Measurements from ENCODE around the gene PRPS2. TPM values are rescaled to one million over a fixed set of nuclear protein-coding genes. Genes with fewer than 3 reads are reported as not detected.

Gene PRPS2
- total RNA-seq, 1 donor: 24.2 TPM

- no peak overlapping the region for H2AFZ ChIP-seq (ENCODE audit: low read length)
- H4K20me1 ChIP-seq (ENCODE audit: insufficient read depth, low read length): no peaks in the 10 kb centered on the region
- no peak overlapping the region for H3K4me2 ChIP-seq (ENCODE audit: insufficient read depth, low read length)
- H3K27me3 ChIP-seq (ENCODE audit: insufficient read depth, low read length): no peaks in the 10 kb centered on the region
- no peak overlapping the region for H3K27ac ChIP-seq (ENCODE audit: low read depth, low read length)
- no peak for TF ChIP-seq CTCF (IDR thresholded peaks at IDR 0.05; ENCODE audit: extremely low read depth, low read depth, low read length)
- H3K9me3 ChIP-seq (ENCODE audit: low read depth, low read length): no peaks in the 10 kb centered on the region
- H3K36me3 ChIP-seq (ENCODE audit: insufficient read depth, low read length): no peaks in the 10 kb centered on the region
- no peak for DNase-seq (ENCODE audit: insufficient read length, low spot score, missing footprints)
- no peak overlapping the region for H3K4me3 ChIP-seq (ENCODE audit: insufficient read depth, low read length)
- H3K4me1 ChIP-seq (ENCODE audit: insufficient read depth, low read length): peaks cover 2% of the 10 kb centered on the region
- peaks cover 10% of the 10 kb centered on the region for H3K79me2 ChIP-seq (ENCODE audit: insufficient read depth, low read length)
Measured at GRCh38 chrX:12794654-12795053, 3.4 kb downstream of the PRPS2 start.

GRCh38 chrX:12798601-12799000 is 7.4 kb downstream of the PRPS2 start:
- H3K27ac ChIP-seq (ENCODE audit: low read depth, low read length): no peak overlapping the region
- no peak overlapping the region for H3K4me2 ChIP-seq (ENCODE audit: insufficient read depth, low read length)
- H2AFZ ChIP-seq (ENCODE audit: low read length): no peak overlapping the region
- H3K36me3 ChIP-seq (ENCODE audit: insufficient read depth, low read length): peaks cover 3% of the 10 kb centered on the region
- peaks cover 2% of the 10 kb centered on the region for H3K4me1 ChIP-seq (ENCODE audit: insufficient read depth, low read length)
- H3K79me2 ChIP-seq (ENCODE audit: insufficient read depth, low read length): peaks cover 8% of the 10 kb centered on the region
- no peak for TF ChIP-seq CTCF (IDR thresholded peaks at IDR 0.05; ENCODE audit: extremely low read depth, low read depth, low read length)
- no peak overlapping the region for H3K4me3 ChIP-seq (ENCODE audit: insufficient read depth, low read length)
- no peaks in the 10 kb centered on the region for H4K20me1 ChIP-seq (ENCODE audit: insufficient read depth, low read length)
- DNase-seq (ENCODE audit: insufficient read length, low spot score, missing footprints): no peak
- H3K9me3 ChIP-seq (ENCODE audit: low read depth, low read length): no peaks in the 10 kb centered on the region
- no peaks in the 10 kb centered on the region for H3K27me3 ChIP-seq (ENCODE audit: insufficient read depth, low read length)

GRCh38 chrX:12799118-12799517 is 7.9 kb downstream of the PRPS2 start:
- peaks cover 3% of the 10 kb centered on the region for H3K36me3 ChIP-seq (ENCODE audit: insufficient read depth, low read length)
- H3K4me3 ChIP-seq (ENCODE audit: insufficient read depth, low read length): no peak overlapping the region
- DNase-seq (ENCODE audit: insufficient read length, low spot score, missing footprints): no peak
- peaks cover 2% of the 10 kb centered on the region for H3K4me1 ChIP-seq (ENCODE audit: insufficient read depth, low read length)
- no peak for TF ChIP-seq CTCF (IDR thresholded peaks at IDR 0.05; ENCODE audit: extremely low read depth, low read depth, low read length)
- H3K27ac ChIP-seq (ENCODE audit: low read depth, low read length): no peak overlapping the region
- no peak overlapping the region for H3K4me2 ChIP-seq (ENCODE audit: insufficient read depth, low read length)
- H3K9me3 ChIP-seq (ENCODE audit: low read depth, low read length): no peaks in the 10 kb centered on the region
- H3K79me2 ChIP-seq (ENCODE audit: insufficient read depth, low read length): peaks cover 3% of the 10 kb centered on the region
- no peaks in the 10 kb centered on the region for H3K27me3 ChIP-seq (ENCODE audit: insufficient read depth, low read length)
- no peak overlapping the region for H2AFZ ChIP-seq (ENCODE audit: low read length)
- H4K20me1 ChIP-seq (ENCODE audit: insufficient read depth, low read length): no peaks in the 10 kb centered on the region

- H3K27me3 ChIP-seq (ENCODE audit: insufficient read depth, low read length): no peaks in the 10 kb centered on the region
- H3K79me2 ChIP-seq (ENCODE audit: insufficient read depth, low read length): no peaks in the 10 kb centered on the region
- H3K4me3 ChIP-seq (ENCODE audit: insufficient read depth, low read length): no peak overlapping the region
- H3K4me1 ChIP-seq (ENCODE audit: insufficient read depth, low read length): no peaks in the 10 kb centered on the region
- no peaks in the 10 kb centered on the region for H3K9me3 ChIP-seq (ENCODE audit: low read depth, low read length)
- no peak for TF ChIP-seq CTCF (IDR thresholded peaks at IDR 0.05; ENCODE audit: extremely low read depth, low read depth, low read length)
- peaks cover 3% of the 10 kb centered on the region for H3K36me3 ChIP-seq (ENCODE audit: insufficient read depth, low read length)
- H4K20me1 ChIP-seq (ENCODE audit: insufficient read depth, low read length): no peaks in the 10 kb centered on the region
- DNase-seq (ENCODE audit: insufficient read length, low spot score, missing footprints): no peak
- no peak overlapping the region for H3K27ac ChIP-seq (ENCODE audit: low read depth, low read length)
- no peak overlapping the region for H2AFZ ChIP-seq (ENCODE audit: low read length)
- no peak overlapping the region for H3K4me2 ChIP-seq (ENCODE audit: insufficient read depth, low read length)
Measured at GRCh38 chrX:12802741-12803140, 11.5 kb downstream of the PRPS2 start.
